GM23338 (cell line): ENCODE measurements around the gene LRRC3. TPM values are rescaled to one million over a fixed set of nuclear protein-coding genes. Genes with fewer than 3 reads are reported as not detected.

Experiments
- ATAC-seq: fragments of 200-7000 bp; cut with Tn5 transposase; 3 replicates; pipeline ENCODE4 v1.9.1; 2020
- DNase-seq: peaks from one replicate; pipeline ENCODE4 v3.0.0-alpha.2; 2015; ENCODE audit warnings: low spot score
- H2AFZ ChIP-seq: fragments of 200-600 bp; sonication (generic); 2 replicates; pipeline ENCODE4 v1.8.0; 2016; ENCODE audit warnings: antibody characterized with exemption, mild to moderate bottlenecking, moderate library complexity
- H3F3A ChIP-seq: fragments of 200-600 bp; sonication (generic); replicated peaks from 2 replicates; pipeline ENCODE4 v1.8.0; 2017; ENCODE audit warnings: antibody characterized with exemption, mixed run types, low read depth
- H3K27ac ChIP-seq: fragments of 200-600 bp; sonication (generic); 2 replicates; pipeline ENCODE4 v1.6.1; 2016; ENCODE audit warnings: low read depth
- H3K27me3 ChIP-seq: fragments of 200-600 bp; sonication (generic); 2 replicates; pipeline ENCODE4 v1.8.0; 2016; ENCODE audit warnings: mild to moderate bottlenecking, mixed run types, moderate library complexity; ENCODE audit not compliant: insufficient read depth
- H3K36me3 ChIP-seq: fragments of 200-600 bp; sonication (generic); 2 replicates; pipeline ENCODE4 v1.8.0; 2016; ENCODE audit warnings: mild to moderate bottlenecking; ENCODE audit not compliant: insufficient read depth
- H3K4me1 ChIP-seq: fragments of 200-600 bp; sonication (generic); 2 replicates; pipeline ENCODE4 v1.8.0; 2016; ENCODE audit warnings: mild to moderate bottlenecking, moderate library complexity; ENCODE audit not compliant: insufficient read depth
- H3K4me2 ChIP-seq: fragments of 200-600 bp; sonication (generic); 2 replicates; pipeline ENCODE4 v1.7.1; 2017; ENCODE audit warnings: mixed run types
- H3K4me3 ChIP-seq: fragments of 200-600 bp; sonication (generic); 2 replicates; pipeline ENCODE4 v1.6.1; 2016; ENCODE audit warnings: mixed run types
- H3K79me2 ChIP-seq: fragments of 200-600 bp; sonication (generic); replicated peaks from 2 replicates; pipeline ENCODE4 v1.8.0; 2017; ENCODE audit warnings: mild to moderate bottlenecking; ENCODE audit not compliant: insufficient read depth
- H3K9me2 ChIP-seq: fragments of 200-600 bp; sonication (generic); 2 replicates; pipeline ENCODE4 v1.8.0; 2017; ENCODE audit not compliant: insufficient read depth
- H4K20me1 ChIP-seq: fragments of 200-600 bp; sonication (generic); replicated peaks from 2 replicates; pipeline ENCODE4 v1.8.0; 2017; ENCODE audit warnings: mild to moderate bottlenecking; ENCODE audit not compliant: insufficient read depth
- H3K27ac Mint-ChIP-seq: 2 replicates; pipeline ENCODE4 v1.8.0; 2020; ENCODE audit warnings: inconsistent platforms, mild to moderate bottlenecking, moderate library complexity, mixed read lengths
- H3K27me3 Mint-ChIP-seq: 3 replicates; pipeline ENCODE4 v1.8.0; 2022; ENCODE audit warnings: low read depth, mild to moderate bottlenecking, moderate library complexity, mixed read lengths, inconsistent platforms; ENCODE audit not compliant: insufficient read depth, poor library complexity
- H3K36me3 Mint-ChIP-seq: 3 replicates; pipeline ENCODE4 v1.8.0; 2021; ENCODE audit warnings: low read depth, mild to moderate bottlenecking, inconsistent platforms, moderate library complexity, mixed read lengths
- H3K4me1 Mint-ChIP-seq: 3 replicates; pipeline ENCODE4 v1.8.0; 2020; ENCODE audit warnings: mild to moderate bottlenecking, inconsistent platforms, mixed read lengths
- H3K4me3 Mint-ChIP-seq: 3 replicates; pipeline ENCODE4 v1.8.0; 2021; ENCODE audit warnings: moderate library complexity, mild to moderate bottlenecking, inconsistent platforms, mixed read lengths
- H3K9me3 Mint-ChIP-seq: 3 replicates; pipeline ENCODE4 v1.8.0; 2020; ENCODE audit warnings: moderate library complexity, mild to moderate bottlenecking, inconsistent platforms, mixed read lengths
- CREB1 ChIP-seq: fragments of 250-450 bp; sonication (Bioruptor Pico); IDR thresholded peaks from 2 replicates; pipeline ENCODE4 v1.5.0; 2020; ENCODE audit warnings: low read depth, mild to moderate bottlenecking, moderate library complexity
- CTCF ChIP-seq, 2 experiments: fragments of 200-600 bp in 1 of 2; sonication (generic) in 1 of 2; conservative IDR thresholded peaks; 2 replicates each; pipeline versions ENCODE4 v1.5.1 to v1.6.1; 2016 to 2017; ENCODE audit warnings: antibody characterized with exemption in 2 of 2, low read depth in 2 of 2, mild to moderate bottlenecking in 2 of 2, moderate library complexity in 1 of 2
- ETS1 ChIP-seq: IDR thresholded peaks from 2 replicates; pipeline ENCODE4 v1.6.1; 2016; ENCODE audit warnings: antibody characterized with exemption
- EZH2 ChIP-seq: fragments of 200-600 bp; sonication (generic); IDR thresholded peaks from one replicate; pipeline ENCODE4 v1.8.0; 2017; ENCODE audit warnings: antibody characterized with exemption, mild to moderate bottlenecking, low read depth; ENCODE audit not compliant: unreplicated experiment
- EZH2phosphoT487 ChIP-seq: fragments of 200-600 bp; sonication (generic); IDR thresholded peaks from one replicate; pipeline ENCODE4 v1.8.1; 2018; ENCODE audit warnings: antibody characterized with exemption; ENCODE audit not compliant: unreplicated experiment
- JUNB ChIP-seq: IDR thresholded peaks from one replicate; pipeline ENCODE4 v1.6.1; 2016; ENCODE audit warnings: antibody characterized with exemption; ENCODE audit not compliant: unreplicated experiment
- NANOG ChIP-seq: IDR thresholded peaks from 2 replicates; pipeline ENCODE4 v1.6.1; 2016; ENCODE audit warnings: antibody characterized with exemption, borderline replicate concordance
- POLR2AphosphoS5 ChIP-seq: IDR thresholded peaks from 2 replicates; pipeline ENCODE4 v1.6.1; 2016; ENCODE audit warnings: antibody characterized with exemption, low read depth
- REST ChIP-seq: IDR thresholded peaks from one replicate; pipeline ENCODE4 v1.6.1; 2018; ENCODE audit warnings: antibody characterized with exemption; ENCODE audit not compliant: unreplicated experiment
- STAT1 ChIP-seq: IDR thresholded peaks from one replicate; pipeline ENCODE4 v1.6.1; 2016; ENCODE audit warnings: antibody characterized with exemption; ENCODE audit not compliant: unreplicated experiment
- ZNF114 ChIP-seq: fragments of 250-450 bp; sonication (Bioruptor Pico); IDR thresholded peaks from 2 replicates; pipeline ENCODE4 v1.5.0; 2020; ENCODE audit warnings: mild to moderate bottlenecking, moderate library complexity
- ZNF331 ChIP-seq: fragments of 250-450 bp; sonication (Bioruptor Pico); IDR thresholded peaks from 2 replicates; pipeline ENCODE4 v1.5.0; 2020; ENCODE audit warnings: low read depth, mild to moderate bottlenecking, moderate library complexity
- polyA plus RNA-seq: library from polyadenylated mRNA; unstranded; fragments of >200 nt; fragmentation: Nextera tagmentation; extraction: Ambion mirVana; gene quantifications from 2 replicates; pipeline ENCODE4 v1.2.1, GENCODE V29; 2016
- total RNA-seq: library from RNA; depleted of rRNA; stranded (reverse); fragments of >200 nt; shearing (Covaris generic); gene quantifications from 2 replicates; pipeline ENCODE4 v1.2.3, GENCODE V29; 2014
- TF ChIP-seq, protein P1 (sequence below): fragments of 250-450 bp; sonication (Bioruptor Pico); IDR thresholded peaks from 2 replicates; pipeline ENCODE4 v1.5.0; 2020; ENCODE audit warnings: mild to moderate bottlenecking, moderate library complexity

LRRC3 gene
- total and polyA plus RNA-seq, 2 experiments from 2014 or later: 0.95 to 6.8 TPM

GRCh38 chr21:44453120-44453519 is 2.2 kb upstream of the LRRC3 start:
- TF ChIP-seq, protein P1, sequence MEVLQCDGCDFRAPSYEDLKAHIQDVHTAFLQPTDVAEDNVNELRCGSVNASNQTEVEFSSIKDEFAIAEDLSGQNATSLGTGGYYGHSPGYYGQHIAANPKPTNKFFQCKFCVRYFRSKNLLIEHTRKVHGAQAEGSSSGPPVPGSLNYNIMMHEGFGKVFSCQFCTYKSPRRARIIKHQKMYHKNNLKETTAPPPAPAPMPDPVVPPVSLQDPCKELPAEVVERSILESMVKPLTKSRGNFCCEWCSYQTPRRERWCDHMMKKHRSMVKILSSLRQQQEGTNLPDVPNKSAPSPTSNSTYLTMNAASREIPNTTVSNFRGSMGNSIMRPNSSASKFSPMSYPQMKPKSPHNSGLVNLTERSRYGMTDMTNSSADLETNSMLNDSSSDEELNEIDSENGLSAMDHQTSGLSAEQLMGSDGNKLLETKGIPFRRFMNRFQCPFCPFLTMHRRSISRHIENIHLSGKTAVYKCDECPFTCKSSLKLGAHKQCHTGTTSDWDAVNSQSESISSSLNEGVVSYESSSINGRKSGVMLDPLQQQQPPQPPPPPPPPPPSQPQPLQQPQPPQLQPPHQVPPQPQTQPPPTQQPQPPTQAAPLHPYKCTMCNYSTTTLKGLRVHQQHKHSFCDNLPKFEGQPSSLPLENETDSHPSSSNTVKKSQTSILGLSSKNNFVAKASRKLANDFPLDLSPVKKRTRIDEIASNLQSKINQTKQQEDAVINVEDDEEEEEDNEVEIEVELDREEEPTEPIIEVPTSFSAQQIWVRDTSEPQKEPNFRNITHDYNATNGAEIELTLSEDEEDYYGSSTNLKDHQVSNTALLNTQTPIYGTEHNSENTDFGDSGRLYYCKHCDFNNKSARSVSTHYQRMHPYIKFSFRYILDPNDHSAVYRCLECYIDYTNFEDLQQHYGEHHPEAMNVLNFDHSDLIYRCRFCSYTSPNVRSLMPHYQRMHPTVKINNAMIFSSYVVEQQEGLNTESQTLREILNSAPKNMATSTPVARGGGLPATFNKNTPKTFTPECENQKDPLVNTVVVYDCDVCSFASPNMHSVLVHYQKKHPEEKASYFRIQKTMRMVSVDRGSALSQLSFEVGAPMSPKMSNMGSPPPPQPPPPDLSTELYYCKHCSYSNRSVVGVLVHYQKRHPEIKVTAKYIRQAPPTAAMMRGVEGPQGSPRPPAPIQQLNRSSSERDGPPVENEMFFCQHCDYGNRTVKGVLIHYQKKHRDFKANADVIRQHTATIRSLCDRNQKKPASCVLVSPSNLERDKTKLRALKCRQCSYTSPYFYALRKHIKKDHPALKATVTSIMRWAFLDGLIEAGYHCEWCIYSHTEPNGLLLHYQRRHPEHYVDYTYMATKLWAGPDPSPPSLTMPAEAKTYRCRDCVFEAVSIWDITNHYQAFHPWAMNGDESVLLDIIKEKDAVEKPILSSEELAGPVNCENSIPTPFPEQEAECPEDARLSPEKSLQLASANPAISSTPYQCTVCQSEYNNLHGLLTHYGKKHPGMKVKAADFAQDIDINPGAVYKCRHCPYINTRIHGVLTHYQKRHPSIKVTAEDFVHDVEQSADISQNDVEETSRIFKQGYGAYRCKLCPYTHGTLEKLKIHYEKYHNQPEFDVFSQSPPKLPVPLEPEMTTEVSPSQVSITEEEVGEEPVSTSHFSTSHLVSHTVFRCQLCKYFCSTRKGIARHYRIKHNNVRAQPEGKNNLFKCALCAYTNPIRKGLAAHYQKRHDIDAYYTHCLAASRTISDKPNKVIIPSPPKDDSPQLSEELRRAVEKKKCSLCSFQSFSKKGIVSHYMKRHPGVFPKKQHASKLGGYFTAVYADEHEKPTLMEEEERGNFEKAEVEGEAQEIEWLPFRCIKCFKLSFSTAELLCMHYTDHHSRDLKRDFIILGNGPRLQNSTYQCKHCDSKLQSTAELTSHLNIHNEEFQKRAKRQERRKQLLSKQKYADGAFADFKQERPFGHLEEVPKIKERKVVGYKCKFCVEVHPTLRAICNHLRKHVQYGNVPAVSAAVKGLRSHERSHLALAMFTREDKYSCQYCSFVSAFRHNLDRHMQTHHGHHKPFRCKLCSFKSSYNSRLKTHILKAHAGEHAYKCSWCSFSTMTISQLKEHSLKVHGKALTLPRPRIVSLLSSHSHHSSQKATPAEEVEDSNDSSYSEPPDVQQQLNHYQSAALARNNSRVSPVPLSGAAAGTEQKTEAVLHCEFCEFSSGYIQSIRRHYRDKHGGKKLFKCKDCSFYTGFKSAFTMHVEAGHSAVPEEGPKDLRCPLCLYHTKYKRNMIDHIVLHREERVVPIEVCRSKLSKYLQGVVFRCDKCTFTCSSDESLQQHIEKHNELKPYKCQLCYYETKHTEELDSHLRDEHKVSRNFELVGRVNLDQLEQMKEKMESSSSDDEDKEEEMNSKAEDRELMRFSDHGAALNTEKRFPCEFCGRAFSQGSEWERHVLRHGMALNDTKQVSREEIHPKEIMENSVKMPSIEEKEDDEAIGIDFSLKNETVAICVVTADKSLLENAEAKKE: no peak
- TF ChIP-seq NANOG (no peak), ZNF114 (CRISPR knock-in tag) (no peak), CTCF (conservative IDR thresholded peaks at IDR 0.05; ENCODE audit: low read depth in 2 of 2) (no peak), REST (no peak), ZNF331 (CRISPR knock-in tag) (no peak), EZH2 (no peak), EZH2phosphoT487 (no peak), ETS1 (no peak), POLR2AphosphoS5 (no peak), STAT1 (no peak), JUNB (no peak), CREB1 (CRISPR knock-in tag) (no peak)
- peaks cover 6% of the 10 kb centered on the region; the same call in 1 of the 3 replicates for H3K4me1 Mint-ChIP-seq
- H3K9me3 Mint-ChIP-seq: no peaks in the 10 kb centered on the region
- no peak overlapping the region for H3K4me2 ChIP-seq
- H3K4me3 Mint-ChIP-seq: no peak overlapping the region
- H2AFZ ChIP-seq: no peak overlapping the region
- H3K79me2 ChIP-seq: no peaks in the 10 kb centered on the region
- no peak overlapping the region for H3K4me3 ChIP-seq
- H3K27me3 ChIP-seq: no peaks in the 10 kb centered on the region
- no peaks in the 10 kb centered on the region for H3K9me2 ChIP-seq
- ATAC-seq (no peak), DNase-seq (no peak)
- no peaks in the 10 kb centered on the region for H3K36me3 ChIP-seq
- H3K4me1 ChIP-seq: no peaks in the 10 kb centered on the region
- H3K27ac Mint-ChIP-seq: no peak overlapping the region
- H4K20me1 ChIP-seq: no peaks in the 10 kb centered on the region
- H3K27ac ChIP-seq: no peak overlapping the region
- peaks cover 12% of the 10 kb centered on the region for H3K27me3 Mint-ChIP-seq
- H3F3A ChIP-seq: no peaks in the 10 kb centered on the region
- no peaks in the 10 kb centered on the region for H3K36me3 Mint-ChIP-seq
